Astrocyte of the hippocampus (primary cell): ENCODE measurements around the gene DCP1B.

Source experiments
- DNase-seq: peaks from one replicate; pipeline ENCODE4 v3.0.0; 2011; ENCODE audit warnings: low read depth, low spot score

DCP1B gene

GRCh38 chr12:1935700-1936378 lies 68.4 kb downstream of the DCP1B start:
- no peak for DNase-seq

- DNase-seq = no peak
Observed at GRCh38 chr12:1935242-1935641, 69.0 kb downstream of the DCP1B start.

GRCh38 chr12:1934831-1935230 lies 69.4 kb downstream of the DCP1B start:
- DNase-seq = no peak

GRCh38 chr12:1934068-1934467 lies 70.2 kb downstream of the DCP1B start:
- no peak for DNase-seq

GRCh38 chr12:1933342-1934051 lies 70.8 kb downstream of the DCP1B start:
- peak; percentile 56 for DNase-seq

- peak; percentile 82 for DNase-seq
Observed at GRCh38 chr12:1932264-1932777, 71.9 kb downstream of the DCP1B start.

- no peak for DNase-seq
Observed at GRCh38 chr12:1931642-1932041, 72.6 kb downstream of the DCP1B start.

GRCh38 chr12:1930803-1931597 lies 73.3 kb downstream of the DCP1B start:
- DNase-seq = no peak

- no peak for DNase-seq
Observed at GRCh38 chr12:1929985-1930802, 74.1 kb downstream of the DCP1B start.

- no peak for DNase-seq
Observed at GRCh38 chr12:1929241-1929984, 74.8 kb downstream of the DCP1B start.

- no peak for DNase-seq
Observed at GRCh38 chr12:1928439-1929121, 75.7 kb downstream of the DCP1B start.

- DNase-seq = peak; percentile 72
Observed at GRCh38 chr12:1927751-1928351, 76.4 kb downstream of the DCP1B start.

- peak; percentile 0 for DNase-seq
Observed at GRCh38 chr12:1927051-1927680, 77.1 kb downstream of the DCP1B start.

- DNase-seq = peak; percentile 42
Observed at GRCh38 chr12:1926251-1926657, 78.0 kb downstream of the DCP1B start.

- peak; percentile 0 for DNase-seq
Observed at GRCh38 chr12:1925684-1926006, 78.6 kb downstream of the DCP1B start.

- DNase-seq = no peak
Observed at GRCh38 chr12:1924996-1925683, 79.1 kb downstream of the DCP1B start.

GRCh38 chr12:1922985-1923384 lies 81.3 kb downstream of the DCP1B start:
- peak; percentile 0 for DNase-seq

GRCh38 chr12:1922075-1922709 lies 82.1 kb downstream of the DCP1B start:
- peak; percentile 7 for DNase-seq
